IPS DF 4.7 (cell line): ENCODE measurements around the gene SH3BP4.
"Not testable (repeated sequence)": the region's sequence is repeated elsewhere in the genome, so short reads cannot be mapped to it uniquely, and the experiment has no call there.

Experiments used
- DNase-seq: peaks from one replicate; pipeline ENCODE4 v3.0.0-alpha.2; 2013; ENCODE audit warnings: low spot score; ENCODE audit errors: extremely low read depth

Gene SH3BP4

GRCh38 chr2:235054919-235055318, 103.1 kb downstream of the SH3BP4 start:
- DNase-seq = no peak

DNA sequence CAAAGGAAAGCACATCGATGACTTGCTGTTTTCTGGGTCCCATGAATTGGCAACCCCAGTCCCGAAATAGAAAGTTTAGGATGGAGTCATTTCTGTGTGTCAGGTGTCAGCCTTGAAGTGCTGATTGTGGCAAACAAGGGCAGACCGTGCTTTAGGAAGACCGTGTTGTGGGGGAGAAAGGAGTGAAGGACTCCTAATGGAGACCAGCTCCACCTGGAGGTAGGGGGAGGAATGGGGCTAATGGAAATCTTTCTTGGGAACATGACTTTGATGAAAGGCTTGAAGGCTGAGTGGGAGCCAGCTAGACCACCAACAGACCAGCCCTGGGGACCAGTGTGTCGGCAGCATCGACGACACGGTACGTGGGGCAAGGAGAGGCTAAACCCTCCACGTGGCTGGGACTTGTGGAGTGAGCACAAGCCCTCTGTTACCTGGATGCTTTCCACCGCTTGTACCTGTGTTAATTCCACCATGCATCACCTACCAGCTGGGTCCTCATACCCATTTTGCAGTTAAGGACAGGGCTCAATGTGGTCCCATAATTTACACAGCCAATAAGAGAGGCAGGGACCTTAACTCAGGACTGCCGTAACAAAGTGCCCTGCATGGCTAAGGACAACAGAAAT, 104.2 kb downstream of the SH3BP4 start:
- peak; percentile 38 for DNase-seq

- DNase-seq = no peak
These were observed 105.0 kb downstream of the SH3BP4 start for GRCh38 chr2:235056768-235057167.

DNA sequence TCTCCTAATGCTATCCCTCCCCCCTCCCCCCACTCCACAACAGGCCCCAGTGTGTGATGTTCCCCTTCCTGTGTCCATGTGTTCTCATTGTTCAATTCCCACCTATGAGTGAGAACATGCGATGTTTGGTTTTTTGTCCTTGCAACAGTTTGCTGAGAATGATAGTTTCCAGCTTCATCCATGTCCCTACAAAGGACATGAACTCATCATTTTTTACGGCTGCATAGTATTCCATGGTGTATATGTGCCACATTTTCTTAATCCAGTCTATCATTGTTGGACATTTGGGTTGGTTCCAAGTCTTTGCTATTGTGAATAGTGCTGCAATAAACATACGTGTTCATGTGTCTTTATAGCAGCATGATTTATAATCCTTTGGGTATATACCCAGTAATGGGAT, 105.8 kb downstream of the SH3BP4 start:
- not testable (repeated sequence) for DNase-seq

- DNase-seq = no peak
These were observed 107.3 kb downstream of the SH3BP4 start for GRCh38 chr2:235059161-235059560.

DNA sequence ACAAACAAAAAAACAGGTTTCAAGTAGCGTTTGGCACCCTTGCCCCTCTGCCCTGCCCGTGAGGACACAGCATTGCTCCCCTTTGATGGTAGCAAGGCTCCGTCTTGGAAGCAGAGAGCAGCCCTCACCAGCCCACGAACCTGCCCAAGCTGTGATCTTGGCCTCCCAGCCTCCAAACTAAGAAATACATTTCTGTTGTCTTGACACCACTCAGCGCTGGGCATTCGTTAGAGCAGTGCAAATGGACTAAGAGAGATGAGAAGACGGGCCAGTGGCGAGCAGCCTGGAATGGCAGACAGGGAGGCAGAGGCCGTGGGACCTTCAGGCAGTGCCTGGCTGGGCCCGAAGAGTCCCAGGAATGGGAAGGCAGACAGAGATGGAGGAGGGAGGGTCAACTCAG, 109.8 kb downstream of the SH3BP4 start:
- no peak for DNase-seq

DNA sequence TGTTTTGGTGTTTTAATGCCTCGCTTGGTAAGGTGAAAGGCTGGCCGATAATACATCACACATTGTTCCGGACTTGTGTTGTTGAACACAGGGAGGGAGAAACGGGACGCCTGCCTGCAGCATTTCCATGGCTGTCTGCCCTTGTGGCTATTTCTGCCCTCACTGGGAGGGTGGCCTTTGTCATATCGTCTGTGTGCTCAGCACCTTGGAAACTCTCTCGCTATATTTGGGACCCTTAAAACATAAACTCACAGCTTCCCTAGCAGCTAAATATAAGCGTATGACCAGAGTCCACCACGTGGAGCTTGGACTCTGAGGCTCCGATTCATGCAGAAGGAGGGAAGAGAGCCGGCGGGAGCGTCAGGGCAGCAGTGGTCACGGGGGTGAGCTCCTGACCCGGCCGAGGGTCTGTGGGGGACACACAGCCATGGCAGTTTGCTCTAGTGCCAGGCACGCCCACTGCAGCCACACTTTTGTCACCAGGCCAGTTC, 111.7 kb downstream of the SH3BP4 start:
- DNase-seq = no peak

- DNase-seq = no peak
These were observed 113.2 kb downstream of the SH3BP4 start for GRCh38 chr2:235064976-235065375.

DNA sequence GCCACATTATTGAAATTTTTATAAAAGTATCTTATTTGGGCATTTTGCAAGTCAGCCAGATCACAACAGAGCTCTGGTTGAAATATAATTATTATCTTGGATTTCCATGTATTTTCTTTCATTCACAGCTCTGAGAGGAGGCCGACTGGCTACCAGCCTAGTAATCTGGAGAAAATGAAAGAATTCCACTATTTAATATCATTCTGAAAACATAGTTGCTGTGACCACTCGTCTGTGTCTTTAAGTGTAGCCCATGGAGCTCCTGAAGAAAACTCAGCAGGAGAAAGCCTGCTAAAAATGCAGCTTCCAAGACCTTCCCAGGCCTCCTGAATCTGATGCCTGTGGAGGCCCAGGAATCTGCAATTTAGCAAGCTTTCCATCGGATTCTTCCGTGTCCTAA, 114.7 kb downstream of the SH3BP4 start:
- no peak for DNase-seq

GRCh38 chr2:235066895-235067294, 115.1 kb downstream of the SH3BP4 start:
- DNase-seq = no peak

DNA sequence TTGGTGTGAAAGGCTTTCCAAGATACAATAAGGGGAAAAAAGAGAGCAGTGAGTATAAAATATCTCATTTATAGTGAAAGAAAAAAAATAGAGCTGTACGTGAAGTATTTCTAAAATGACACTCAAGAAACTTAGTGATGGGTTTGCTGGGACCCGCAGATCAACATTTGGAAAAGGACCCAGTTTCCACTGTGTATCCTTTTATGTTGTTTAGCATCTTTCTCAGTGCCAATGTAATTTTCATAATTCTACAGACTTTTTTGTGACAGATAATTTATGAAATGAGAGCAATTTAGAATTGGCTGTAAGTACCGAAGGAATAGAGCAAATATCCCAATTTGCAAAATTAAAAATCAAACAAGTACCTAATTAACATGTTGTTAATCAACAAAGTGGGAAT, 116.9 kb downstream of the SH3BP4 start:
- no peak for DNase-seq

- DNase-seq = no peak
These were observed 118.4 kb downstream of the SH3BP4 start for GRCh38 chr2:235070063-235070706.

DNA sequence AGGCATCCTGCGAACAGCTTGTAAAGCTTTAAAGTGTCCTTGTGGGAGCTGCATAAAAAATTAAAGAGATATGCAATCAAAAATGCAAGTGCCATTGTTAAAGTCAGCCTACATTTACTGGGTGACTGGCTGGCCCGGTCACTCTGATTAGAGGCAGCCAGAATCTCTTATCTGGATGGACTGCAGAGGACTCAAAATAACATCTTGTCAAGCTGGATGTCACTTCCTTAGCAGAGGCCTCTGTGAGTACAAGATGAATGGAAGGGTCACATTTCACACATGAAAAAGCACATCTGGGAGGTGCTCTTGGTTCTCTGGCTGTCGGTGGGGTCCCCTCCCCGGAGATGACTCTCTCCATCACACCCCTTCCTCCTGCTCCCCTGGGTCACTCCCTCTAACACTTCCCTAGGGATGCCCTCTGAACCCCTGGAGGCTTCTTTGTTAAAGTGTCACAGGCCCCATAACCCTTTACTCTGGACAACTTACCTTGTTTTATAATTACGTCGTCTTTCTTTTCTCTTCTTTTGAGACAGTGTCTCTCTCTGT, 122.1 kb downstream of the SH3BP4 start:
- DNase-seq = no peak

GRCh38 chr2:235077046-235077445, 125.2 kb downstream of the SH3BP4 start:
- DNase-seq = no peak

- DNase-seq = no peak
These were observed 126.4 kb downstream of the SH3BP4 start for GRCh38 chr2:235078182-235078581.

- DNase-seq = no peak
These were observed 127.2 kb downstream of the SH3BP4 start for GRCh38 chr2:235078914-235079472.

DNA sequence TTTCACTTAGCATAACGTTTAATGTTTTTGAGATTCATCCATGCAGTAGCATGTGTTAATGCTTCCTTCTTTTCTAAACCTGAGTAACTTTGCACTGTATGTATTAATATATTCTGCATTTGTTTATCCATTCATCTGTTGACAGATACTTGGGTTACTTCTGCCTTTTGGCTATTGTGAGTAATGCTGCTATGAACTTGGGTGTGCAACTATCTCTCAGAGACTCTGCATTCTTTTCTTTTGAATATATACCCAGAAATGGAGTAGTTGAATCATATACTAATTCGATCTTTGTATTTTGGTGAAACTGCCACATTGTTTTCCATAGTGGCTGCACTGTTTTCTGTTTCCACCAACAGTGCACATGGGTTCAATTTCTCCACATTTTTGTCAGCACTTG, 128.3 kb downstream of the SH3BP4 start:
- no peak for DNase-seq

DNA sequence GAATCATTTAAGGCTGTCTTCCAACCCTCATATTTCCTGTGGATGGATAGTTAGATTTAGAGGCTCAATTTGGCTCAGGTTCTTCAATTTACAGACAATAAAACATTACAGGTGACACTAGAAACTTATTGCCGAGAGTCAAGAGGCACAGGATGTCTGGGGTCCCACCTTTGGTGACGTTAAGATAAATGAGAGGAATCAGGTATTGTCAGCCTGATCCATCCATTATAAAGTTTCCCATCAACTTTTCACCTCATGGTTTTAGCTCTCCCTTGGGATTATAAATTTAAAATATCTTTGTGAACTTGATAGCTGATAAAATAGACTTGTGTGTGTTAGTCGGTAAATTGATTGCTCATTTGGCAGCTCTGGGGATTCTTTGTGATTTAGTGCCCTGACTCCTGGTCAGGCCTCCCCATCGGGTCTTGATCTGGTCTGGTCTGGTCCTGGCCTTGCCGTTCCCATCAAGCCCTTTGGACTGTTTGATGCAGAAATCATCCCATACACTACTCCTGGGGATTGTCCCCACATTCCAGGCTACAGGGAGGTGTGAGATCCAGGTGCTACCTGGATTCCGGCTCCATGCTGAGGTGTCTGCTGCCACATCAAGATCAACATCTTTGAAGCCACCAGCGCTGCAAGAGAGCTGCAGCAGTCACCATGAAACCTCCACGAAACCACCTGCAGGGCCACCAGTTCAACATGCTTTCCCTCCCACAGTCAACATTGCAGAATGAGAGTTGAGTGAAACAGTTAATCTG, 130.9 kb downstream of the SH3BP4 start:
- no peak for DNase-seq

DNA sequence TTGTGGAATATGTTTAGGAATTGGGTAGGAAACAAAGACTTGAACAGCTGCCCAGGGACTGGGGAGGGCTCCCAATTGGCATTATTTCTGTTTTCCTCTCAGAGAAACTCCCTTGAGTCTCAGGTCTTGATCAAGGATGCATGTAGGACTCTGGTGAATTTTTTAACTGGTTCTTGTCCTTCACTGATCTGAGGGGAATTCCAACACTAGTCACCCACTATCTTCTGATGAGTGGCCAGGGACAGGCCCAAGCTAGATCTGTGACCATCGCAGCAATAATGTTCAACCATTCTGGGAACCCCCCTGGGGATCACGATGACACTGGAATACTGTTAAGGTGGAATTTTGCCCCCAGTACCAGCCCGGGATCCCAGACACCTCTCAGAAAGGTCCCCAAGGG, 132.0 kb downstream of the SH3BP4 start:
- no peak for DNase-seq

DNA sequence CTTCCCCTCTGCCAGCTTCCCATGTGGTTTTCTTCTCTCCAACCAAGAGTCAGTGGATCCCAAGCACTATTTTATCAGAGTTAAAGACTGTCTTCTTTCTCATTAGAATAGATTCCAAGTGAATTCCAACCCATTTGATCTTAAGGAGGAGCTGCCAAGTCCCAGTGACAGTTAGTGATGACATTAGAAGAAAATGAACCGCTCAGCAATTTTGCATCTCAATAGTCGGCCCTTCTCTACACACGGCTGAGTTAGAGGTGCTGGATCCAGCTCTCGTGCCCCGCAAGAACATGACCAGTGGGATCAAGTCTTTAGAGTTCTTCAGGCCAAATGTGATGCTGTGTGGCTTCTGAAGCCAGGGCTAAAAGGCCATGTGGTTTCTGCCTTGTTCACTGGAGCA, 132.6 kb downstream of the SH3BP4 start:
- no peak for DNase-seq

GRCh38 chr2:235085476-235085875, 133.7 kb downstream of the SH3BP4 start:
- DNase-seq = no peak
